ENCODE measurements around the gene SRSF2. TPM values are rescaled to one million over a fixed set of nuclear protein-coding genes. Genes with fewer than 3 reads are reported as not detected.

Gene SRSF2
- total and polyA plus RNA-seq, 9 of the 15 experiments (the other 6 are each of a cell fraction or from before 2014, with no cell fraction given): 161 to 583 (median 393) TPM

GRCh38 chr17:76720941-76721340 is 16.2 kb downstream of the SRSF2 start (continued):
- TF ChIP-seq ID3 (CRISPR knock-in tag; IDR thresholded peaks at IDR 0.05): no peak
- no peak for TF ChIP-seq ID3 (tag; IDR thresholded peaks at IDR 0.05)
- TF ChIP-seq CEBPB (tag; IDR thresholded peaks at IDR 0.05): no peak

GRCh38 chr17:76720211-76720610 is 16.9 kb downstream of the SRSF2 start:
- in situ Hi-C loops (cut with MboI) (no loop called here), intact Hi-C loops (cut with micrococcal nuclease) (no loop called here)
- no peak overlapping the region for H3K4me3 ChIP-seq
- no peak overlapping the region for H3K27ac ChIP-seq (ENCODE audit: extremely low read depth, low read depth, low read length)
- peaks cover 9% of the 10 kb centered on the region; the same call in 1 of the 2 replicates for H4K20me1 ChIP-seq (replicated peaks; ENCODE audit: control insufficient read depth, insufficient read depth, low read length)
- peaks cover 28 to 29% of the 10 kb centered on the region in 2 experiments for H3K4me1 ChIP-seq (replicated peaks in 1 of 2; ENCODE audit: control insufficient read depth in 2 of 2, insufficient read depth in 2 of 2, low read length in 2 of 2)
- BruUV-seq (replicated peaks): no TSS peak
- POLR2A ChIA-PET: interaction anchor here (0.6 to 1.5 kb wide), 3 partner anchors 20 to 402 kb away, joined by 3 to 6 read pairs (median 3); no protein-coding TSS in a partner anchor
- DNase-seq (ENCODE audit: extremely low read depth in 1 of 4, low spot score in 3 of 4) (no peak), ATAC-seq (no peak), FAIRE-seq (no peak)
- no peak overlapping the region for H3K4me2 ChIP-seq (ENCODE audit: insufficient read depth, low read length)
- no peak overlapping the region for H3K9ac ChIP-seq (ENCODE audit: insufficient read depth in 1 of 2, low read depth in 2 of 2, low read length in 2 of 2)
- peaks cover 43% of the 10 kb centered on the region for H3K79me2 ChIP-seq (ENCODE audit: control insufficient read depth, insufficient read depth, low read length)
- peaks cover 94% of the 10 kb centered on the region for H3K36me3 ChIP-seq (ENCODE audit: control insufficient read depth, insufficient read depth, low read length)
- H3K9me3 ChIP-seq (replicated peaks; ENCODE audit: control insufficient read depth, insufficient read depth, low read depth, low read length): no peaks in the 10 kb centered on the region; the same call in 1 of the 2 replicates
- WGBS (ENCODE audit: insufficient coverage, low coverage, missing lambda C conversion rate): 88% methylated on average over 9 of the region's 9 CpGs
- no peaks in the 10 kb centered on the region for H3K27me3 ChIP-seq (ENCODE audit: control insufficient read depth in 2 of 2, insufficient read depth in 2 of 2, low read length in 2 of 2)
- no peak overlapping the region for H2AFZ ChIP-seq (ENCODE audit: low read depth, low read length)
- CTCF ChIA-PET (ENCODE audit: low intra/inter-chr PET ratio): no interaction called here
- H3K9me1 ChIP-seq (ENCODE audit: control insufficient read depth, insufficient read depth, low read length): peaks cover under 1% of the 10 kb centered on the region
- TF ChIP-seq ATF7 (IDR thresholded peaks at IDR 0.05) (no peak), TCF15 (CRISPR knock-in tag; IDR thresholded peaks at IDR 0.05) (no peak), ZFP36 (IDR thresholded peaks at IDR 0.05; ENCODE audit: low read depth, low read length, partially characterized antibody) (no peak), NBN (IDR thresholded peaks at IDR 0.05; ENCODE audit: low read depth) (no peak), MTA3 (IDR thresholded peaks at IDR 0.05; ENCODE audit: borderline replicate concordance) (no peak), ZNF407 (IDR thresholded peaks at IDR 0.05; ENCODE audit: low read depth) (no peak), KLF6 (CRISPR knock-in tag; IDR thresholded peaks at IDR 0.05; ENCODE audit: borderline replicate concordance) (no peak), U2AF2 (optimal IDR thresholded peaks at IDR 0.05; ENCODE audit: low read depth, low read length) (no peak), CREB3 (tag; conservative IDR thresholded peaks at IDR 0.05; ENCODE audit: low read depth) (no peak)

All from K562 (cell line).